NB4 (cell line): ENCODE measurements around the gene TTC38.

Source experiments
- CTCF ChIP-seq: IDR thresholded peaks from one replicate; pipeline ENCODE4 v1.5.1; 2012; ENCODE audit warnings: low read depth, low read length
- MYC ChIP-seq: IDR thresholded peaks from 2 replicates; pipeline ENCODE4 v1.6.1; 2011; ENCODE audit warnings: low read depth, low read length
- POLR2A ChIP-seq: IDR thresholded peaks from 2 replicates; pipeline ENCODE4 v1.6.1; 2011; ENCODE audit warnings: mild to moderate bottlenecking; ENCODE audit not compliant: insufficient read length; ENCODE audit errors: extremely low read depth

GRCh38 chr22:46293577-46294260, 25.9 kb downstream of the TTC38 start:
- TF ChIP-seq MYC, result no peak
- no peak for TF ChIP-seq CTCF
- no peak for TF ChIP-seq POLR2A
